HepG2 (cell line): Measurements from ENCODE around the gene ANKRD39. TPM values are rescaled to one million over a fixed set of nuclear protein-coding genes. Genes with fewer than 3 reads are reported as not detected.

ENCODE experiments used
- ATF4 ChIP-seq, 2 experiments: fragments of 450-650 bp in 1 of 2; sonication (generic) in 1 of 2; formaldehyde crosslinking; IDR thresholded peaks; 2 replicates each; pipeline versions ENCODE4 v1.5.0 to v1.8.0; 2020 to 2022; ENCODE audit warnings: mild to moderate bottlenecking in 1 of 2, missing genetic modification reagents in 1 of 2
- DMAP1 ChIP-seq: IDR thresholded peaks from 2 replicates; pipeline ENCODE4 v1.6.1; 2016
- MAFF ChIP-seq: IDR thresholded peaks from 2 replicates; pipeline ENCODE4 v1.6.1; 2011; ENCODE audit warnings: low read depth, low read length, improper control_type of control experiment
- NBN ChIP-seq: fragments of 450-650 bp; conservative IDR thresholded peaks from 2 replicates; pipeline ENCODE4 v1.6.1; 2017
- NRL ChIP-seq: sonication (generic); formaldehyde crosslinking; IDR thresholded peaks from 2 replicates; pipeline ENCODE4 v1.5.0; 2020; ENCODE audit warnings: missing genetic modification reagents, mild to moderate bottlenecking, moderate library complexity, borderline replicate concordance
- RNF219 ChIP-seq: sonication (generic); formaldehyde crosslinking; IDR thresholded peaks from 2 replicates; pipeline ENCODE4 v1.5.0; 2020; ENCODE audit warnings: mild to moderate bottlenecking, missing genetic modification reagents
- SNAPC4 ChIP-seq: sonication (generic); formaldehyde crosslinking; IDR thresholded peaks from 2 replicates; pipeline ENCODE4 v1.4.0; 2020; ENCODE audit warnings: mild to moderate bottlenecking, missing genetic modification reagents
- ZNF414 ChIP-seq: sonication (generic); formaldehyde crosslinking; IDR thresholded peaks from 2 replicates; pipeline ENCODE4 v1.5.0; 2020; ENCODE audit warnings: missing genetic modification reagents
- ZNF614 ChIP-seq: IDR thresholded peaks from 2 replicates; pipeline ENCODE4 v1.6.1; 2018; ENCODE audit warnings: missing biosample characterization, missing genetic modification reagents, inconsistent platforms, borderline replicate concordance
- ZNF639 ChIP-seq: conservative IDR thresholded peaks from 2 replicates; pipeline ENCODE4 v1.6.1; 2018; ENCODE audit warnings: missing genetic modification reagents
- ZNF687 ChIP-seq: sonication (generic); formaldehyde crosslinking; IDR thresholded peaks from 2 replicates; pipeline ENCODE4 v1.5.1; 2020; ENCODE audit warnings: mild to moderate bottlenecking, missing genetic modification reagents, moderate library complexity
- ZNF780A ChIP-seq: sonication (generic); formaldehyde crosslinking; IDR thresholded peaks from 2 replicates; pipeline ENCODE4 v1.8.0; 2022; ENCODE audit warnings: mild to moderate bottlenecking, missing genetic modification reagents, moderate library complexity
- ZNF788 ChIP-seq: sonication (generic); formaldehyde crosslinking; IDR thresholded peaks from 2 replicates; pipeline ENCODE4 v1.5.0; 2020; ENCODE audit warnings: mild to moderate bottlenecking, missing genetic modification reagents, borderline replicate concordance
- polyA plus RNA-seq, 8 experiments: library from polyadenylated mRNA; depleted of rRNA in 3 of 8; stranded (reverse) in 7 of 8; unstranded in 1 of 8; fragments of >200 nt; fragmentation: Illumina TruSeq in 4 of 8; extraction: Trizol in 4 of 8; gene quantifications; 2 replicates each; pipeline versions ENCODE4 v1.2.1 to v1.2.3, GENCODE V29; 2011 to 2016; ENCODE audit warnings: low read depth in 4 of 8, missing spikeins in 1 of 8, mixed read lengths in 1 of 8; ENCODE audit not compliant: insufficient read depth in 1 of 8
- total RNA-seq, 5 experiments: library from RNA; depleted of rRNA; stranded (reverse); fragments of >200 nt; fragmentation: Illumina TruSeq; extraction: Trizol; gene quantifications; 2 replicates each; pipeline ENCODE4 v1.2.3, GENCODE V29; 2016; ENCODE audit warnings: low read depth in 1 of 5

The ANKRD39 gene
- total and polyA plus RNA-seq, 2 of the 13 experiments (the other 11 are each of a cell fraction or from before 2014, with no cell fraction given): 23.2 to 24.8 TPM

GRCh38 chr2:96815326-96816126 lies 42.3 kb downstream of the ANKRD39 start (continued):
- TF ChIP-seq ZNF414 (CRISPR knock-in tag) (peak; percentile 80; the same call in 1 of the 2 replicates), DMAP1 (CRISPR knock-in tag) (peak; percentile 30; the same call in 1 of the 2 replicates), RNF219 (no peak; the same call in 1 of the 2 replicates), ZNF788 (CRISPR knock-in tag) (no peak), NRL (CRISPR knock-in tag) (no peak), ATF4 (CRISPR knock-in tag; IDR thresholded peaks at IDR 0.05) (no peak), ZNF639 (CRISPR knock-in tag) (no peak; the same call in 1 of the 2 replicates), ZNF614 (CRISPR knock-in tag) (no peak; the same call in 1 of the 2 replicates), SNAPC4 (CRISPR knock-in tag) (no peak), MAFF (no peak), ZNF780A (CRISPR knock-in tag) (no peak), NBN (no peak), ZNF687 (CRISPR knock-in tag) (peak; percentile 91)
